ENCODE data around the gene FIGNL1.

Gene FIGNL1

DNA sequence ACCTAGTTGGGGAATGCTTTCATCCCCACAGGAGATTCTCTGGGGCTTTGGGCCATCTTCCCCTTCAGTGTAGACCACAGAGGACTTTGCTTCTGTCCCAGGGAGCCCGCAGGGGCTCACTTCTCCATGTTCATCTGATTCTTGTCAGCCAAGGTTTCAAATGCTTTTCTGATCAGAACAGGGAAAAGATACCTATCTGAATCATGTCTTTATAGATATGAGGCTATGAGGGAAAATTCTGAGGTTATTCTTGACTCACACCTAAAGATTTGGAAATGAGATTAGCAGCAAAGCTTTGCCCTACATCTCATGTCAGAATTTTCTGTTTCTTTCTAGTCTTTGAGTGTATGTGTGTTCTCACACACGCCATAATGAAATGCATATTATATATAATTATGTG is 53.3 kb downstream of the FIGNL1 start:
- peak; percentile 29 for DNase-seq (ENCODE audit: low spot score)

DNA sequence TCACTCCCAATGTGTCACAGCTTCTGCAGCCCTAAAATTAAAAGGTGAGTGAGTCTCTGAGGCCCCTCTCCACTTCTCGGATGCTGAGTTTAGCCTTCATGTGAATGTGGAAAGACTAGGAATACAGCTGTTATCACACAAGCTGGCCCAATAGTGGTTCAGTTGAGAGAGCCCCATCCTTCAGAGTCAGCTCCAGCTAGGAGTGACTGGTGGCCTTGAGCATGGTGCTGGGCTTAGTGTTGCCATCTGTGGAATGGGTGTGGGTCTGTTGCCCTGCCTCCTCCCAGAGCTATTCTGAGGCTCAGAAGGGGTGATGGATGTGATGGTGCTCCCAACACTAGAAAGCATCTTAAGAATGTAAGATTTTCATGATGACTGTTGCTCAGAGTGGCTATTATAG is 55.8 kb downstream of the FIGNL1 start:
- no peak for DNase-seq (ENCODE audit: low spot score)

All from CD4-positive, alpha-beta T cell treated with Interleukin-6 at 100 ng/mL for 8 hours (primary cell).